BE2C (cell line): Measurements from ENCODE around the gene CPEB2.
"Not testable (repeated sequence)": the region's sequence is repeated elsewhere in the genome, so short reads cannot be mapped to it uniquely, and the experiment has no call there.

ENCODE experiments used
- DNase-seq: peaks from one replicate; pipeline ENCODE4 v3.0.0-alpha.2; 2020
- H3K27me3 ChIP-seq: fragments of 250-450 bp; sonication (Bioruptor Pico); 2 replicates; pipeline ENCODE4 v1.5.1; 2020; ENCODE audit warnings: mild to moderate bottlenecking
- H3K36me3 ChIP-seq: fragments of 250-450 bp; sonication (Bioruptor Pico); 2 replicates; pipeline ENCODE4 v1.5.1; 2020; ENCODE audit warnings: mild to moderate bottlenecking
- H3K4me1 ChIP-seq: fragments of 250-450 bp; sonication (Bioruptor Pico); 2 replicates; pipeline ENCODE4 v1.5.1; 2020
- H3K4me3 ChIP-seq: 2 replicates; pipeline ENCODE4 v1.5.1; 2011; ENCODE audit warnings: low read depth, low read length
- H3K9me3 ChIP-seq: fragments of 250-450 bp; sonication (Bioruptor Pico); 2 replicates; pipeline ENCODE4 v1.5.1; 2020
- TF ChIP-seq, protein P1 (sequence below): IDR thresholded peaks from 2 replicates; pipeline ENCODE4 v1.5.1; 2012; ENCODE audit warnings: mild to moderate bottlenecking, low read depth, low read length

CPEB2 gene

DNA sequence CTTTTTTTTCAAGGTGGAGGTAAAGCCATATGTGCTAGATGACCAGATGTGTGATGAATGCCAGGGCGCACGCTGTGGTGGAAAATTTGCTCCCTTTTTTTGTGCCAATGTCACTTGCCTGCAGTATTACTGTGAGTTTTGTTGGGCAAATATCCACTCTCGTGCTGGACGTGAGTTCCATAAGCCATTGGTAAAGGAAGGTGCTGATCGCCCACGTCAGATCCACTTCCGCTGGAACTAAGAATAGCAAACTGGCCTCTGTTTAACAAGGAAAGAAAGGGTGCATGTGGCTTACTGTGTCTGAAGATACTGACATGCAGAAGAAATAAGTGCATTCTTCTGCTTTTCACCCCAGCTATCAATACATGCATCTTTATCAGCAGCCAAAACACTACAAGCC lies 63.9 kb downstream of the CPEB2 start:
- Histone ChIP-seq H3K36me3 (peaks cover 5% of the 10 kb centered on the region; the same call in 1 of the 2 replicates), H3K4me1 (no peaks in the 10 kb centered on the region), H3K9me3 (no peaks in the 10 kb centered on the region), H3K27me3 (no peaks in the 10 kb centered on the region), H3K4me3 (no peak overlapping the region)
- TF ChIP-seq, protein P1, sequence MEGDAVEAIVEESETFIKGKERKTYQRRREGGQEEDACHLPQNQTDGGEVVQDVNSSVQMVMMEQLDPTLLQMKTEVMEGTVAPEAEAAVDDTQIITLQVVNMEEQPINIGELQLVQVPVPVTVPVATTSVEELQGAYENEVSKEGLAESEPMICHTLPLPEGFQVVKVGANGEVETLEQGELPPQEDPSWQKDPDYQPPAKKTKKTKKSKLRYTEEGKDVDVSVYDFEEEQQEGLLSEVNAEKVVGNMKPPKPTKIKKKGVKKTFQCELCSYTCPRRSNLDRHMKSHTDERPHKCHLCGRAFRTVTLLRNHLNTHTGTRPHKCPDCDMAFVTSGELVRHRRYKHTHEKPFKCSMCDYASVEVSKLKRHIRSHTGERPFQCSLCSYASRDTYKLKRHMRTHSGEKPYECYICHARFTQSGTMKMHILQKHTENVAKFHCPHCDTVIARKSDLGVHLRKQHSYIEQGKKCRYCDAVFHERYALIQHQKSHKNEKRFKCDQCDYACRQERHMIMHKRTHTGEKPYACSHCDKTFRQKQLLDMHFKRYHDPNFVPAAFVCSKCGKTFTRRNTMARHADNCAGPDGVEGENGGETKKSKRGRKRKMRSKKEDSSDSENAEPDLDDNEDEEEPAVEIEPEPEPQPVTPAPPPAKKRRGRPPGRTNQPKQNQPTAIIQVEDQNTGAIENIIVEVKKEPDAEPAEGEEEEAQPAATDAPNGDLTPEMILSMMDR = no peak
- DNase-seq = no peak

- no peaks in the 10 kb centered on the region; the same call in 1 of the 2 replicates for H3K36me3 ChIP-seq
- no peaks in the 10 kb centered on the region for H3K4me1 ChIP-seq
- H3K4me3 ChIP-seq = no peak overlapping the region
- no peaks in the 10 kb centered on the region for H3K9me3 ChIP-seq
- TF ChIP-seq, protein P1 = no peak
- no peaks in the 10 kb centered on the region for H3K27me3 ChIP-seq
- no peak for DNase-seq
These were observed 66.0 kb downstream of the CPEB2 start for GRCh38 chr4:15068298-15068697.

GRCh38 chr4:15075875-15076274 lies 73.6 kb downstream of the CPEB2 start:
- Histone ChIP-seq H3K4me1 (no peaks in the 10 kb centered on the region), H3K27me3 (no peaks in the 10 kb centered on the region), H3K36me3 (no peaks in the 10 kb centered on the region), H3K4me3 (no peak overlapping the region), H3K9me3 (no peaks in the 10 kb centered on the region)
- DNase-seq = no peak
- TF ChIP-seq, protein P1 = no peak

DNA sequence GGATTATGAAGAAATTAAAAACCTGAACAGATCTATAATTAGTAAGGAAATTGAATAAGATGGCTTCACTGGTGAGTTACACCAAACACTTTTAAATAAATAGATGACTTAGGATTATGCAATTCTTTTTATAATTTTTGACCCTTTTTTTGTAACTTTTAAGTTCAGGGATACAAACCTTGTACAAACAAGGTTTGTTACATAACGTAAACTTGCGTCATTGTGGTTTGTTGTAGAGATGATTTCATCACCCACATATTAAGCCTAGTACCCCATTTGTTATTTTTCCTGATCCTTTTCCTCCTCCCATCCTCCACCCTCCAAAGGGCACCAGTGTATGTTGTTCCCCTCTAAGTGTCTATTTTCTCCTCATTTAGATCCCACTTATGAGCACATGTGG lies 75.7 kb downstream of the CPEB2 start:
- no peak for DNase-seq
- Histone ChIP-seq H3K36me3 (no peaks in the 10 kb centered on the region), H3K27me3 (no peaks in the 10 kb centered on the region), H3K9me3 (no peaks in the 10 kb centered on the region), H3K4me1 (no peaks in the 10 kb centered on the region), H3K4me3 (no peak overlapping the region)
- TF ChIP-seq, protein P1 = no peak

DNA sequence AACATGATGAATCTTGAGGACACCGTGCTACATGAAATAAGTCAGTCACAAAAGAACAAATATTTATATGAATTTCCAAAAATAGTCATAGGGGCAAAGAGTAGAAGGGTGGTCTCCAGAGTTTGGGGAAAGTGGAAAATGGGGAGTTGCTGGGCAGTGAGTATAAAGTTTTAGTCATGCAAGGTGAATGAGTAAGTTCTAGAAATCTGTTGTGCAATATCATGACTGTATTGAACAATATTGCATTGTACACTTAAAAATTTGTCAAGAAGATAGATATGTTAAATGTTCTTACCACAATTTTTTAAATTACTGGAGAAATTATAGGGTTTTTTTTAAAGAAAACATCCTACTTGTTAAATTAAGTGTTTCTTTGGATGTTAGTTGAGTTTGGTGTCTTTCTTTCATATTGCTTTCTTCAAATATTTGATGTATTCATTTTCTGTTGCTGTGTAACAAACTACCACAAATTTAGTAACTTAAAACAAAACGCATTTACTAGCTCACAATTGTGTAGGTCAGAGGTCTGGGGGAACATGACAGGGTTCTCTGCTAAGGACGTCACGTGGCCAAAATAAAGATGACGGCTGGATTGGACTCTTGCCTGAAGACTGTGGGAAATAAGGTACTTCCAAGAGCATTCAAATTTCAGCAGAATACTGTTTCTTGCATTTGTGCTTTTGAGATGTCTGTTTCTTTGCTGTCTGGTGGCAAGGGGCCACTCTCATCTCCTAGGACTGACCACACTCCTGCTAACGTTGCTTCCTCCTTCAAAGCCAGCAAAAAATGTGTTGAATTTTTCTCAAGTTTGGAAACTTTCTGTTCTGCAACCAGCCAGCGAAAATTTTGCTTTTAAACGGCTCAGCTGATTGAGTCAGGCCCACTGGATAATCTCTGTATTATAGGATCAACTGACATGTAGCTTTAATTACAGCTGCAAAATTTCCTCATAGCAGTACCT lies 76.7 kb downstream of the CPEB2 start:
- DNase-seq = no peak
- TF ChIP-seq, protein P1 = no peak
- Histone ChIP-seq H3K9me3 (no peaks in the 10 kb centered on the region), H3K4me1 (no peaks in the 10 kb centered on the region), H3K27me3 (no peaks in the 10 kb centered on the region), H3K36me3 (no peaks in the 10 kb centered on the region), H3K4me3 (no peak overlapping the region)

GRCh38 chr4:15084780-15085179 lies 82.5 kb downstream of the CPEB2 start:
- Histone ChIP-seq H3K4me3 (no peak overlapping the region), H3K4me1 (no peaks in the 10 kb centered on the region), H3K27me3 (no peaks in the 10 kb centered on the region), H3K36me3 (no peaks in the 10 kb centered on the region), H3K9me3 (no peaks in the 10 kb centered on the region)
- no peak for DNase-seq
- TF ChIP-seq, protein P1 = no peak

DNA sequence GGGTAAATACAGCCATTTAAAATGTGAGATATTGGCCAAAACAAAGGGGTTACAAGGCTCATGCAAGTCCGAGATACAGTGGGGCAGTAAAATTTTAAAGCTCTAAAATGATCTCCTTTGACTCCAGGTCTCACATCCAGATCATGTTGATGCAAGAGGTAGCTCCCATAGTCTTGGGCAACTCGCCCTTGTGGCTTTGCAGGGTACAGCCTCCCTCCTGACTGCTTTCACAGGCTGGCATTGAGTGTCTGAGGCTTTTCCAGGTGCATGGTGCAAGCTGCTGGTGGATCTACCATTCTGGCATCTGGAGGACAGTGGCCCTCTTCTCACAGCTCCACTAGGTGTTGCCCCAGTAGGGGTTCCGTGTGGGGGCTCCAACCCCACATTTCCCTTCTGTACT lies 83.5 kb downstream of the CPEB2 start:
- not testable (repeated sequence) for H3K36me3 ChIP-seq, H3K4me1 ChIP-seq, H3K27me3 ChIP-seq, H3K9me3 ChIP-seq, DNase-seq, H3K4me3 ChIP-seq

GRCh38 chr4:15086259-15086658 lies 84.0 kb downstream of the CPEB2 start:
- H3K4me3 ChIP-seq, DNase-seq, H3K4me1 ChIP-seq, H3K27me3 ChIP-seq, H3K9me3 ChIP-seq, H3K36me3 ChIP-seq: not testable (repeated sequence)
